DOHH2 (cell line): ENCODE measurements around the gene PRKD3.

Source experiments
- EZH2phosphoT487 ChIP-seq: fragments of 200-600 bp; sonication (generic); IDR thresholded peaks from 2 replicates; pipeline ENCODE4 v1.6.1; 2017; ENCODE audit warnings: borderline replicate concordance, mild to moderate bottlenecking, antibody characterized with exemption, low read length, moderate library complexity, mixed read lengths
- TF ChIP-seq, protein P1 (sequence below): fragments of 200-600 bp; sonication (generic); IDR thresholded peaks from one replicate; pipeline ENCODE4 v1.5.1; 2014; ENCODE audit warnings: antibody characterized with exemption, mild to moderate bottlenecking, low read depth, low read length; ENCODE audit not compliant: poor library complexity, severe bottlenecking

DNA sequence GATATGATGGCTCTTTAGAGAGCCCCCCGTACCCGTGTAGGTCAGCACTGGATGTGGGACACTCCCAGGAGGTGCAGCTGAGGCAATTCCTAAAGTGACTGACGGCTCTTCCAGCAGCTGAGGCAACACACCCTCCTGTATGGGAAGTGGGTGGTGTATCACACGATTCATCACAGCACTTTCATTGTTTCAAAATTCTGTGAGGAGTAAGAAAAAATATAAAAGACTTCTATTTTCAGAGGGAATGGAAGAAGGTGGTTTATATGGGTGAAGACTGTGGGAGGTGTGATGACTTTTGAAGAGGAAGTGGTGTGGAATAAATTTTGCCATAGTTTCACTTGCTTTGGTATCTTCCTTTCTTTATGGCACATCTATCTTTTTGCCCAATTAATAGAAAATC lies 42.1 kb upstream of the PRKD3 start:
- TF ChIP-seq, protein P1, sequence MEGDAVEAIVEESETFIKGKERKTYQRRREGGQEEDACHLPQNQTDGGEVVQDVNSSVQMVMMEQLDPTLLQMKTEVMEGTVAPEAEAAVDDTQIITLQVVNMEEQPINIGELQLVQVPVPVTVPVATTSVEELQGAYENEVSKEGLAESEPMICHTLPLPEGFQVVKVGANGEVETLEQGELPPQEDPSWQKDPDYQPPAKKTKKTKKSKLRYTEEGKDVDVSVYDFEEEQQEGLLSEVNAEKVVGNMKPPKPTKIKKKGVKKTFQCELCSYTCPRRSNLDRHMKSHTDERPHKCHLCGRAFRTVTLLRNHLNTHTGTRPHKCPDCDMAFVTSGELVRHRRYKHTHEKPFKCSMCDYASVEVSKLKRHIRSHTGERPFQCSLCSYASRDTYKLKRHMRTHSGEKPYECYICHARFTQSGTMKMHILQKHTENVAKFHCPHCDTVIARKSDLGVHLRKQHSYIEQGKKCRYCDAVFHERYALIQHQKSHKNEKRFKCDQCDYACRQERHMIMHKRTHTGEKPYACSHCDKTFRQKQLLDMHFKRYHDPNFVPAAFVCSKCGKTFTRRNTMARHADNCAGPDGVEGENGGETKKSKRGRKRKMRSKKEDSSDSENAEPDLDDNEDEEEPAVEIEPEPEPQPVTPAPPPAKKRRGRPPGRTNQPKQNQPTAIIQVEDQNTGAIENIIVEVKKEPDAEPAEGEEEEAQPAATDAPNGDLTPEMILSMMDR: no peak
- no peak for TF ChIP-seq EZH2phosphoT487
